H9 (cell line): ENCODE measurements around the gene PFKL. TPM values are rescaled to one million over a fixed set of nuclear protein-coding genes. Genes with fewer than 3 reads are reported as not detected.

ENCODE experiments used
- DNase-seq: peaks from one replicate; pipeline ENCODE4 v3.0.0-alpha.2; 2017
- H2AFZ ChIP-seq: one replicate; pipeline ENCODE4 v1.6.1; 2013; ENCODE audit warnings: mild to moderate bottlenecking, low read length, control low read depth, moderate library complexity
- H2AK5ac ChIP-seq: 2 replicates; pipeline ENCODE4 v1.6.1; 2013; ENCODE audit warnings: low read length, control low read depth, mixed read lengths; ENCODE audit not compliant: insufficient read length
- H2BK120ac ChIP-seq: one replicate; pipeline ENCODE4 v1.6.1; 2013; ENCODE audit warnings: low read depth, mild to moderate bottlenecking, low read length, control low read depth, inconsistent platforms; ENCODE audit not compliant: poor library complexity, severe bottlenecking
- H2BK12ac ChIP-seq: 2 replicates; pipeline ENCODE4 v1.6.1; 2013; ENCODE audit warnings: low read length, control low read depth, mixed read lengths, low read depth; ENCODE audit not compliant: insufficient read length
- H2BK15ac ChIP-seq: 2 replicates; pipeline ENCODE4 v1.6.1; 2013; ENCODE audit warnings: low read depth, low read length, control low read depth
- H2BK20ac ChIP-seq: one replicate; pipeline ENCODE4 v1.6.1; 2013; ENCODE audit warnings: low read depth, mild to moderate bottlenecking, low read length, control low read depth, inconsistent platforms; ENCODE audit not compliant: poor library complexity, severe bottlenecking
- H2BK5ac ChIP-seq: 2 replicates; pipeline ENCODE4 v1.6.1; 2013; ENCODE audit warnings: low read length, control low read depth, mixed read lengths; ENCODE audit not compliant: insufficient read length
- H3K14ac ChIP-seq: 2 replicates; pipeline ENCODE4 v1.6.1; 2013; ENCODE audit warnings: low read length, control low read depth; ENCODE audit not compliant: insufficient read depth
- H3K18ac ChIP-seq: 2 replicates; pipeline ENCODE4 v1.6.1; 2013; ENCODE audit warnings: low read depth, mild to moderate bottlenecking, mixed read lengths, low read length, control low read depth; ENCODE audit not compliant: insufficient read length
- H3K23ac ChIP-seq: 2 replicates; pipeline ENCODE4 v1.6.1; 2013; ENCODE audit warnings: low read length, control low read depth, mixed read lengths, low read depth; ENCODE audit not compliant: insufficient read length
- H3K23me2 ChIP-seq: 2 replicates; pipeline ENCODE4 v1.6.1; 2013; ENCODE audit warnings: low read depth, mild to moderate bottlenecking, mixed read lengths, low read length, control low read depth; ENCODE audit not compliant: insufficient read length, poor library complexity, severe bottlenecking
- H3K27ac ChIP-seq: 2 replicates; pipeline ENCODE4 v1.5.1; 2013; ENCODE audit warnings: low read length, control low read depth, mixed read lengths, low read depth; ENCODE audit not compliant: insufficient read length
- H3K27me3 ChIP-seq: 2 replicates; pipeline ENCODE4 v1.6.1; 2013; ENCODE audit warnings: low read length, control low read depth, inconsistent platforms; ENCODE audit not compliant: insufficient read depth
- H3K4ac ChIP-seq: 2 replicates; pipeline ENCODE4 v1.6.1; 2013; ENCODE audit warnings: low read depth, mild to moderate bottlenecking, control low read depth, inconsistent platforms, low read length, moderate library complexity
- H3K4me1 ChIP-seq: 2 replicates; pipeline ENCODE4 v1.6.1; 2013; ENCODE audit warnings: low read length, control low read depth, inconsistent platforms; ENCODE audit not compliant: insufficient read depth
- H3K4me2 ChIP-seq: 2 replicates; pipeline ENCODE4 v1.6.1; 2013; ENCODE audit warnings: low read length, control low read depth, mixed read lengths; ENCODE audit not compliant: insufficient read length, insufficient read depth
- H3K56ac ChIP-seq: 2 replicates; pipeline ENCODE4 v1.6.1; 2013; ENCODE audit warnings: low read depth, mild to moderate bottlenecking, mixed read lengths, low read length, control low read depth; ENCODE audit not compliant: insufficient read length
- H3K79me1 ChIP-seq: 2 replicates; pipeline ENCODE4 v1.6.1; 2013; ENCODE audit warnings: low read depth, mild to moderate bottlenecking, moderate library complexity, low read length, control low read depth, inconsistent platforms; ENCODE audit not compliant: insufficient read depth, poor library complexity, severe bottlenecking
- H3K79me2 ChIP-seq: 2 replicates; pipeline ENCODE4 v1.6.1; 2013; ENCODE audit warnings: low read length, control low read depth, inconsistent platforms; ENCODE audit not compliant: insufficient read depth
- H3K9ac ChIP-seq: 2 replicates; pipeline ENCODE4 v1.6.1; 2013; ENCODE audit warnings: low read length, control low read depth, mixed read lengths; ENCODE audit not compliant: insufficient read length; ENCODE audit errors: extremely low read depth
- H3K9me3 ChIP-seq: one replicate; pipeline ENCODE4 v1.6.1; 2013; ENCODE audit warnings: low read depth, low read length, inconsistent platforms; ENCODE audit not compliant: control insufficient read depth
- H3T11ph ChIP-seq: one replicate; pipeline ENCODE4 v1.6.1; 2013; ENCODE audit warnings: mild to moderate bottlenecking, low read length, control low read depth, inconsistent platforms
- H4K20me1 ChIP-seq: one replicate; pipeline ENCODE4 v1.6.1; 2013; ENCODE audit not compliant: control insufficient read depth, insufficient read length, insufficient read depth
- H4K5ac ChIP-seq: 2 replicates; pipeline ENCODE4 v1.6.1; 2013; ENCODE audit warnings: low read depth, mild to moderate bottlenecking, mixed read lengths, low read length, control low read depth; ENCODE audit not compliant: insufficient read length
- H4K8ac ChIP-seq: replicated peaks from 2 replicates; pipeline ENCODE4 v1.6.1; 2013; ENCODE audit warnings: low read length, control low read depth, mixed read lengths, low read depth; ENCODE audit not compliant: insufficient read length
- H4K91ac ChIP-seq: 2 replicates; pipeline ENCODE4 v1.6.1; 2013; ENCODE audit warnings: low read depth, mild to moderate bottlenecking, moderate library complexity, mixed read lengths, low read length, control low read depth; ENCODE audit not compliant: insufficient read length
- H3K27ac Mint-ChIP-seq, 3 experiments: 2 replicates in 2 of 3; 3 replicates in 1 of 3; pipeline ENCODE4 v1.8.0; 2020 to 2021; ENCODE audit warnings: mixed read lengths in 3 of 3, mild to moderate bottlenecking in 1 of 3, moderate library complexity in 1 of 3
- H3K27me3 Mint-ChIP-seq: 2 replicates; pipeline ENCODE4 v1.8.0; 2021; ENCODE audit warnings: low read depth, mild to moderate bottlenecking, moderate library complexity, mixed read lengths
- H3K36me3 Mint-ChIP-seq, 3 experiments: 2 replicates in 2 of 3; 3 replicates in 1 of 3; pipeline ENCODE4 v1.8.0; 2020 to 2021; ENCODE audit warnings: low read depth in 3 of 3, mixed read lengths in 3 of 3; ENCODE audit not compliant: insufficient read depth in 1 of 3
- H3K4me1 Mint-ChIP-seq, 2 experiments: 2 replicates each; pipeline ENCODE4 v1.8.0; 2020; ENCODE audit warnings: mixed read lengths in 2 of 2
- H3K4me3 Mint-ChIP-seq, 2 experiments: 2 replicates in 1 of 2; 3 replicates in 1 of 2; pipeline ENCODE4 v1.8.0; 2020 to 2021; ENCODE audit warnings: mild to moderate bottlenecking in 2 of 2, mixed read lengths in 2 of 2, moderate library complexity in 1 of 2
- H3K9me3 Mint-ChIP-seq, 2 experiments: 2 replicates in 1 of 2; 3 replicates in 1 of 2; pipeline ENCODE4 v1.8.0; 2020; ENCODE audit warnings: mild to moderate bottlenecking in 2 of 2, mixed read lengths in 2 of 2, moderate library complexity in 1 of 2
- CTCF ChIP-seq: fragments of 200-600 bp; sonication (generic); conservative IDR thresholded peaks from 3 replicates; pipeline ENCODE4 v1.8.0; 2021; ENCODE audit warnings: antibody characterized with exemption, mild to moderate bottlenecking
- WGBS: extraction: QIAGEN DNeasy Blood & Tissue Kit; methylation state at CpG from one replicate; pipeline ENCODE4 v1.1.7; 2013; ENCODE audit warnings: missing lambda C conversion rate, low lambda C conversion rate, mixed read lengths; ENCODE audit not compliant: insufficient read length; ENCODE audit errors: extremely low coverage; 5-methylcytosine and 5-hydroxymethylcytosine counted together
- total RNA-seq: library from RNA; stranded (reverse); gene quantifications from 2 replicates; pipeline ENCODE4 v1.2.1, GENCODE V29; 2021

The PFKL gene
- total RNA-seq, 1 experiment from 2014 or later, result 107 TPM

GRCh38 chr21:44272284-44272858 is 27.5 kb upstream of the PFKL start:
- Histone ChIP-seq H4K91ac (no peak overlapping the region), H2BK120ac (no peak overlapping the region), H4K5ac (no peak overlapping the region), H4K20me1 (no peaks in the 10 kb centered on the region), H3K4me2 (no peak overlapping the region), H3K27me3 (no peaks in the 10 kb centered on the region), H3K4me1 (no peaks in the 10 kb centered on the region), H3T11ph (no peak overlapping the region), H3K79me1 (no peaks in the 10 kb centered on the region), H3K4ac (no peak overlapping the region), H3K56ac (no peak overlapping the region), H3K23me2 (no peaks in the 10 kb centered on the region), H3K18ac (no peak overlapping the region), H2BK12ac (no peak overlapping the region), H2AK5ac (no peak overlapping the region), H2BK15ac (no peak overlapping the region), H3K9ac (no peak overlapping the region), H2BK20ac (no peak overlapping the region), H4K8ac (no peak overlapping the region), H3K23ac (no peak overlapping the region), H3K27ac (no peak overlapping the region), H3K14ac (no peak overlapping the region; the same call in 1 of the 2 replicates), H2AFZ (no peak overlapping the region), H3K79me2 (no peaks in the 10 kb centered on the region), H2BK5ac (no peak overlapping the region), H3K9me3 (no peaks in the 10 kb centered on the region)
- DNase-seq, result no peak
- peaks cover 8% of the 10 kb centered on the region for H3K27me3 Mint-ChIP-seq
- no peaks in the 10 kb centered on the region; a peak in 1 of 5 replicates for H3K9me3 Mint-ChIP-seq
- TF ChIP-seq CTCF, result no peak
- no peak overlapping the region for H3K4me3 Mint-ChIP-seq
- no peaks in the 10 kb centered on the region for H3K36me3 Mint-ChIP-seq
- H3K27ac Mint-ChIP-seq, result no peak overlapping the region
- peaks cover 0 to 1% of the 10 kb centered on the region in 2 experiments; a peak in 1 of 4 replicates for H3K4me1 Mint-ChIP-seq
- WGBS, result no CpG with 5 or more reads among the region's 18 CpGs
